Measurements from ENCODE around the gene ZBTB7C.

The ZBTB7C gene

GRCh38 chr18:48321536-48321935 is 87.6 kb downstream of the ZBTB7C start:
- no peak for DNase-seq

GRCh38 chr18:48321121-48321520 is 88.1 kb downstream of the ZBTB7C start:
- no peak for DNase-seq

DNA sequence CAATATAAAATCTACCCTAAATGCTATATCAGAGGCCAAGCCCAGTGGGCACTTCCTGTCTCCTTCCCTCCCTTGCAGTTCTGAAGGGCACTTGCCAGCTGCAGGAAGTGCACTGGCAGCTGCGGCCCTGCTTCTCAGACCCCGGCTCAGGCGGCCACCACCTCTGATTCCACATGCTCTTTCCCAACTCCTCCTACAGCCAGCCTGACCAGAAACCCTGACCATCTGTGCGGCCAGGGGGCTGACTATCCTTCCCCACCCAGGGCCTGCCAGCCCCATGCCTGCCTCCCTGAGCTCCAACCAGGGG is 88.6 kb downstream of the ZBTB7C start:
- DNase-seq, result no peak

GRCh38 chr18:48319801-48320638 is 89.2 kb downstream of the ZBTB7C start:
- DNase-seq, result peak; percentile 64

DNA sequence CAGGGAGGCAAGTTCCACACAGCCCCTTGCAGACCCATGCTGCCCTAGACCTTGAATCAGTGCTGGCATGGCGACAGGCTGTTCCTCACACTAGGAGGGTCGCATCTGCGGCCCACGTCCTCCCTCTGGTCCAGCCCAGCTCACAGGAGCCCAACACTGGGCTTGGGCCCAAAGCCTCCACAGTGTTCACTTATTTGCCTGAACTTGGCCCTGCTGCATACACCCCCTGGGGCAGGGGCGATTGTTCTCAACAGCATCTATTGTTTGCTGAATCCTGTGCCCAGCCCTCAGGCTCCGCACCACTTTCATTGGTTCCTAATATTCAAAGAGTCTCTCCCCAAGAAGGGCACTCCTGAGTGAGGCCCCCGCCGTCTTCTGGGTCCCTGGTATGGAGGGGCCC is 90.7 kb downstream of the ZBTB7C start:
- DNase-seq, result no peak

DNA sequence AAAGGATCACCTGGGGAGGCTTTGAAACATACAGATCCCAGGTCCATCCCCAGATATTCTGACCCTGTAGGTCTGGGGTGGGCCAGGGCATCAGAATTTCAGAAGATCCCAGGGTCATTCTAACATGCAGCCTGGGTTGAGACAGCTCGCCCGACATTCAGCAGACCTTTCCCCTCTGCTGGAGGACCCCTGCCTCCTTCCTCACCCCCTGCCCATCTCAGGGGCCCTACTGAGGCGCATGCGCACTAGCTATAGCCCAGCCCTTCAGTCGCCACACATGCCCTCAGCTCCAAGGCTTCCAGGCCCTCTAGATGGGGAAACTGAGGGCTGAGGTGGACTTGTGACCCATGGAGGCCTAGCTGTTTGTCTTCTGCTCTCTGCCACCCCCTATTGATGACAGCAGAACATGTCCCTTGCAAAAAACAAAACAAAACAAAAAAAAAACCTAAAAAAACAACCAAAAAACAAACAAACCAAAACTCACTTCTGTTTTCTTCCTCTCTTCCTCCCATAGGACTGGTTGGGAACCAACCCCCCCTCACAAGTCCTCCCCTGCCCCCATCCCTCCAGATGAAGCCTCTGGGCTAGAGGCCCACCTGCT is 91.3 kb downstream of the ZBTB7C start:
- no peak for DNase-seq

DNA sequence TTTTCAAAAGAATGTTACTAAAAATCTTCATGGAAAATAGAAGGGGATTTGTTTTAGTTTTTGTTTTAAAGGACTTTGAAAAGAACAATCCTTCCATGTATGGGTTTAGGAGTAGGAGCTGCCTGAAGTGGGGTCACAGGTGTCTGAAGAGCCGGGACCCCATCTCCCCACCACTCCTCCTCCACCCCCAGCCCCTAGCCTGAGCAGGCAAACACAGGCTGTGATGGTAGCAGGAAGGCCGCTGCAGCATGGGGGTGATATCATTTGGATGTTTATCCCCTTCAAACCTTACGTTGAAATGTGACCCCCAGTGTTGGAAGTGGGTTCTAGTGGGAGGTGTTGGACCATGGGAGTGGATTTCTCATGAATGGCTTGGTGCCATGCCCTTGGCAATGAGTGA is 93.0 kb downstream of the ZBTB7C start:
- DNase-seq, result no peak

DNA sequence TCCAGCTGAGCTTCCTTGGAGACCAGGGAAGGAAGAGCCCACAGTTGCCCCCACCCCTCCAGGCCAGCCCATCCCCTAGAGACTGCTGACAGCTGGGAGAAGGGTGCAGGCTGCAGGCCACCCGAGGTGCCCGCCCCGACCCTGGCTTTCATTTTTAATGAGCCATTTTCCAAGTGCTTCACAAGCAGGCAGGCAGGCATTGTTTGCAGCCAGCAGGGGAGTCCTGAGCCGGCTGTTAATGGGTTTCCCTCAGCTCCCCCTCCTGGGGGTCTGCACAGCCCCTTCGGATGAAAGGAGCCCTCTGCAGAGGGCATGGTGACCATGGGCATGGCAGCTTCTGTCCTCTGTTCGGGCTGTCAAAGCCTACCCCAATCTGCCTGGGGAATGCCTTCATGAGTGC is 94.5 kb downstream of the ZBTB7C start:
- no peak for DNase-seq

GRCh38 chr18:48313792-48314191 is 95.4 kb downstream of the ZBTB7C start:
- no peak for DNase-seq

DNA sequence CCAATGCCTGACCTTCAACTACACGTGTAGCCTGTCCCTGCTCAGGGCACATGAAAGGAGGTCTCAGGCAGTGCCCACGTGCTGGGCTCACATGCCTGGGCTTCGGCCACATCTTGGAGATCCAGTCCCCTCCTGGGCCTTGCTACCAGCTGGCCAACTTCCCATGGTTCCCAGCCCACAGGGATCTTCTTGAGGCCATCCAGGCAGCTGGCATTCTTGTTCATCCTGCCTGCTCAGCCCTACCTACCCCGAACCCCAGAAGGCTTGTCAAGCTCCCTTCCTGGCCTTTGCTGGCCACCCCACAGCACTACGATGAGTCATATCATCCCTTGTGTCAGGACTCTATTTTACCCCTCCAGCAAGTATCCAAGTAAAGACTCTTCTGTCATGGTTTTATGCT is 97.1 kb downstream of the ZBTB7C start:
- no peak for DNase-seq

GRCh38 chr18:48310999-48311398 is 98.2 kb downstream of the ZBTB7C start:
- DNase-seq, result no peak

GRCh38 chr18:48310353-48310752 is 98.8 kb downstream of the ZBTB7C start:
- DNase-seq, result no peak

DNA sequence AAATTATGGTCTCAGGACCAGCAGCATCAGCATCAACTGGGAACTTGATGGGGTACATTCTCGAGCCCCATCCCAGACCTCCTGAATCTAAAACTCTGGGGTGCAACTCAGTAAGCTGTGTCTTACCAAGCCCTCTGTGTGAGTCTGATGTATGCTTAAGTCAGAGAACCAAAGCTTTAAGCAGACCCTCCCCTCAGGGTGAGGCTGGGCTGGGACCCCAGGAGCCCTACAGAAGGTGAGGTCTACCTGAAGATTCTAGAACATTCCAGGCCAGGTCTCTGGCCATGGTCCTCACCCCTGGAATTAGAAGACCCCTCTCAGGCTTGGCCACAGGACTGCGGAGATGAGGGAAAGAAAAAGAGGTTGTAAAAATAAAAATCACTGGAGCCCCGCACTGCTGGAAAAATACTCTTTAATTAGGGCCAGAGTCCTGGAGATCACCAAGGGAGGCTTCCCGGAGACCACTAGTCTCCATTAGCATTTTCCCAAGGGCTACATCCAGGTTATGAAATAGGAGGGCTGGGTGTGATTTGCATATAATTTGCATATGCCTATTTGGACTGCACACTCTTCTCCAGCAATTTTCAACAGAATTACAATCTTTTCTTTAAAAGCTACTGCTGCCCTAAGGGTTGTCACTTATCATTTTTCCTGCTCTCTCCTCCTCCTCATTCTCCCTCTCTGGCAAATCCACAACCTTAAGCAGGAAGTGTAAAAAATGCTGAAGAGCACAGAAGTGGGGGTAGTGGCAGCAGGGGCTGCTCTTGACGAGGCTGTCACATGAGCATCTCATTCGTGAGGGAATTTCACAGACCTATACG is 100.2 kb downstream of the ZBTB7C start:
- DNase-seq, result no peak

DNA sequence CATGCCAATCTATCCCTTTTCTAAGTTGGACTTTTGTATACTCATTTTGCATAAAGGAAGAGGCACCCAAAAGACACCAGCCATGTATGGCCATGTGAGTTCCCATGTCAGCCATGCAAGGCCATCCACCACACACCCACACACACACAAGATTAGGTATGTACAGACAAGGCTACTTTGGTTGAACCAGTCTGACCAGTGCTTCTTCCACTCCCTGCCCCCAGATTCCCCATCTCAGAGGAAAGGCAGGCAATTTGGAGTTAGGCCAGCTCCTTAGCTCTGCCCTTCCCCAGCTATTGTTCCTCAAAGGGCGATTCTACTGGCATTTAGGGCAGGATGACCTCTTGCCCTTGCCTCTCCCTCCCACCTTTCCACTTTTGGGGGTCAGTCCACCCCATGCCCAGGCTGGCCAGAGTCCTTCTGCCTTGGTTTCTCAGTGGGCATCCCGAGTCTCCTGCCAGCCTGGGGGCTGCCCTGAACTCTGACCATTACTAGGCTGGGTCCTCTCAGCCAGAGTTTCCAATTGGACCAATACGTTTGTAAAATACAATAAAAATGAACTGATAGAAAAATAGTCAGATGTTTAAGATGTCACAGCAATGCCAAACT is 101.1 kb downstream of the ZBTB7C start:
- DNase-seq, result no peak

- no peak for DNase-seq
These were observed 102.3 kb downstream of the ZBTB7C start for GRCh38 chr18:48306838-48307237.

DNA sequence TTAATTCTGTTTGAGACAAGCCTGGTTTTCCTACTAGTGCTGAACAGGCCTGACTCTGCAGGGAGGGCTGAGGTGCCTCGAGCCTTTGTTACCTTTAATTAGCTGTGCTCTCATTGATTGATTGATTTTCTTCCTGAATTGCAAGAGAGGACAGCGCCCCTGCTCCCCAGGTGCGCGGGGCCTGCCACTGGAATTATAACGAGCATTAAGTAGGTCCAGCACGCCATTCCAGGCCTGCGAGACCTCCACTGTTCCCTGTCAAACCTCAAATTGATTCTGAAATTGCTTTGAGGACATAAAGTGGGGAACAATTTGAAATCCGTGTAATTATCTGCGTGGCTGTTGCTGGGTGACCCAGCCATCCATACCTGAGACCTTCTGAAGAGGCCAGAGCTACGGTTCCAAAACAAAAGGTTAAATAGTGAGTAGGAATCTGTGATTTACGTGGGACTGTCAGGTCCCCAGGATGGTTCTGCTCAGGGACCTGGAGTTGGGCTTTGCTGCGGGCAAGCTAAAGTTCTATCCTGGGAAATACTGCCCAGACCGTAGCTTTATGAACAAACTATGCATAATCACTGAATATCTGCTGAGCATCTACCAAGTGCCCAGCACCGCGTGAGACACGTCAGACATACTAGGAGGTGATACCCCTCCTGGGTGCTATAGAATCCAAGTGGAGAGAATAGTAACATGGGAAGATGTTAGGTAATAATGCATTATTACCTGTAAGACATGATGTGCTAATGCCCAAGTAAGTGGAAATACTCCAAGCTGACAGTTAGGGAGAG is 104.1 kb downstream of the ZBTB7C start:
- no peak for DNase-seq

DNA sequence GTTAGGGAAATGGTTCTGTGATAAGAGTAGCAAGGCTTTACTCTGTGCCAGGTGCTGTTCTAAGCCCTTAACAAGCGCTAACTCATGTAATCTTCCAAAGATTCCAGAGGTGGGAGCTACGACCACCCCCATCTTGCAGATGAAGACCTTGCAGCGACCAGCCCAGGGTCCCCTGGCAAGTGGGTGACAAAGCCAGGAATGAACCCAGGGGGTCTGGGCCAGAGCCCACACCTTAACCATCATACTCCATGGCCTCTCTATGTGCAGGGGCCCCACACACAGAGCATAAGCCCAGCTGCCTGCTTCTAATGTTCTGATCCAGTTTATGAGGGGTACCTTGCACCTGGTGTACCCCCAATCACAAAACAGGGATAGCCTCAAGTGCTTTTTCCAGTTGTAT is 105.3 kb downstream of the ZBTB7C start:
- DNase-seq, result no peak

DNA sequence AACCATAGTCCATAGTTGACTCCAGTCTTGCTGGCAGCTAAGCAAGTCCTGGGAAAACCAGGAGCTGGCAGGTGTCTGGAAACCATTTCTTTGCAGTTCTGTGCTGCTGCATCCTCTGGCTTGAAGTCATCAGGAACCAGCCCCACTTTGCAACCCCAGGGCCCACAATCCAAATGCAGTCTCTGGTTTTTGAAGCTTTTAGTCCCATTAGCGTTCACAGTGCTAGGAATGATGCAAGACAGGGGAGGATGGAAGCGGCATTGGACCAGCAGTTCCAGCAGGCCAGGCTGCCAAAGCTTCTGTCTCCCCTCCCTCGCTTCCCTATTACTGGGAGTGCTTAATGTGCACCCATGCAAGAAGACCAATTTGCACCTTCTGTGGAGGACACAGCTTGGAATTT is 106.4 kb downstream of the ZBTB7C start:
- no peak for DNase-seq

GRCh38 chr18:48300463-48300961 is 108.7 kb downstream of the ZBTB7C start:
- DNase-seq, result no peak

DNA sequence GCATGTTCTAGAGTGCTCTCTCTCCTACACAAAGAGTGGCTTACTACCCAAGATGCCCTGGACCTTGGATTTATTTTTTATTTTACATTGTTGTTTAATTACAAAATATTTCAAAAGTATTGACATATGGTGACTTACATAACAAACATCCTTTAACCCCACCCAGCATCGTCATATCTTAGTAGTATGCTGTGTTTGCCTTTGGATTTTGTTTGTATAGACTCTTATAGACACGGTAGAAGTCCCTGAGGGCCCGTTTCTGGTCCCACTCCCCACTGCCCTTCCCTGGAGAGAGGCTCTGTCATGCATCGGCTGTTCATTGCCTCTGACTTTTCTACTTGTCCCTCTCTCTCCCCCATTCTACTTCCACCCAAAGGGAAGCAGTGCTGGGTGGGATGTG is 112.0 kb downstream of the ZBTB7C start:
- DNase-seq, result no peak

- DNase-seq, result no peak
These were observed 112.6 kb downstream of the ZBTB7C start for GRCh38 chr18:48296581-48296980.

DNA sequence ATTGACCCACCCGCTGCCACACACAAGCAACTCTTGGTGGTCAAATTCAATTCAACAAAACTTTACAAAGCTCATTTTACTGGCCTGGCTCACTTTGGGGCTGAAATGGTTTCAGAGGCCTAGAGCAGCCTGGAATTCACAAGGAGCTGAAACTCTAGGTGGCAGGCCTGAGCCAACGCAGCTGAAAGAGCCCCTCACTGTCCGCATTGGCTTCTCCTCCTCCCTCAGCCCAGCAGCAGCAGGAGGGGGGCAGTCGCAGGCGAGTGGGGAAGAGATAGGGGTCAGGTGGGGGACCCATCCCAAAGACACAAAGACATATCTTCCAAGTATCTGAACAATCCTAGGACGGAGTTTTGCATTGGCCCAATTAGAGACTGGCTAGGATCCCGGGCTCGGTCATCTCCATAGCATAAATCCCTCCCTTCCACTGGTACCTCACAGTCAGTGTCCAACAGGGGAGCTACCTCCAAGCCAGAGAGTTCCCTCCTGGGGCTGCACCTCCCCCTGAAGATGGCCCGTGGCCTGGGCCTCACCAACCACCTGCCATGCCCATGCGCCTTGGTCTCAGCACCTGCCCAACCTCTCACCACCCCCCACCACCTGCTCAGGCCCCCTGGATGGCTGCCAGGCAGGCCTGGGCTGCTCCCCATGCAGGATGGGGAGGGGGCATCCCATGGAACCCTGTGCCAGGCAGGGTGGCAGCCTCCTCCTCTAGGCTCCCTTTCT is 113.4 kb downstream of the ZBTB7C start:
- DNase-seq, result no peak

Measured in fibroblast of skin of abdomen (primary cell).